ENCODE results near the gene PTPRD.

Gene PTPRD

GRCh38 chr9:8868632-8869031 lies 1744.2 kb downstream of the PTPRD start:
- in situ Hi-C loops (cut with MboI; ENCODE audit: low sequenced_read_pairs, unreplicated experiment): no loop called here
- no peak for TF ChIP-seq CTCF (IDR thresholded peaks at IDR 0.05; ENCODE audit: borderline replicate concordance, control extremely low read depth, extremely low read depth, insufficient read depth, missing control alignments)
- DNase-seq (ENCODE audit: low spot score): no peak

- in situ Hi-C loops (cut with MboI; ENCODE audit: low sequenced_read_pairs, unreplicated experiment): no loop called here
- no peak for DNase-seq (ENCODE audit: low spot score)
- no peak for TF ChIP-seq CTCF (IDR thresholded peaks at IDR 0.05; ENCODE audit: borderline replicate concordance, control extremely low read depth, extremely low read depth, insufficient read depth, missing control alignments)
These were observed 1745.7 kb downstream of the PTPRD start for GRCh38 chr9:8867148-8867547.

GRCh38 chr9:8864545-8864896 lies 1748.3 kb downstream of the PTPRD start:
- no peak for DNase-seq (ENCODE audit: low spot score)
- in situ Hi-C loops (cut with MboI; ENCODE audit: low sequenced_read_pairs, unreplicated experiment): no loop called here
- TF ChIP-seq CTCF (IDR thresholded peaks at IDR 0.05; ENCODE audit: borderline replicate concordance, control extremely low read depth, extremely low read depth, insufficient read depth, missing control alignments): no peak

GRCh38 chr9:8863886-8864544 lies 1748.8 kb downstream of the PTPRD start:
- TF ChIP-seq CTCF (IDR thresholded peaks at IDR 0.05; ENCODE audit: borderline replicate concordance, control extremely low read depth, extremely low read depth, insufficient read depth, missing control alignments): no peak
- DNase-seq (ENCODE audit: low spot score): no peak
- in situ Hi-C loops (cut with MboI; ENCODE audit: low sequenced_read_pairs, unreplicated experiment): no loop called here

GRCh38 chr9:8863069-8863468 lies 1749.7 kb downstream of the PTPRD start:
- no peak for TF ChIP-seq CTCF (IDR thresholded peaks at IDR 0.05; ENCODE audit: borderline replicate concordance, control extremely low read depth, extremely low read depth, insufficient read depth, missing control alignments)
- no peak for DNase-seq (ENCODE audit: low spot score)
- in situ Hi-C loops (cut with MboI; ENCODE audit: low sequenced_read_pairs, unreplicated experiment): no loop called here

GRCh38 chr9:8860925-8861324 lies 1751.9 kb downstream of the PTPRD start:
- no peak for DNase-seq (ENCODE audit: low spot score)
- in situ Hi-C loops (cut with MboI; ENCODE audit: low sequenced_read_pairs, unreplicated experiment): no loop called here
- no peak for TF ChIP-seq CTCF (IDR thresholded peaks at IDR 0.05; ENCODE audit: borderline replicate concordance, control extremely low read depth, extremely low read depth, insufficient read depth, missing control alignments)

Data from GM13976 (cell line).